Loucy (cell line): Measurements from ENCODE around the gene DDIT3.

Source experiments
- CTCF ChIP-seq: fragments of 200-600 bp; sonication (generic); conservative IDR thresholded peaks from 2 replicates; pipeline ENCODE4 v1.5.1; 2014; ENCODE audit warnings: mild to moderate bottlenecking, antibody characterized with exemption, low read length
- EZH2phosphoT487 ChIP-seq: fragments of 200-600 bp; IDR thresholded peaks from 2 replicates; pipeline ENCODE4 v1.6.1; 2018; ENCODE audit warnings: antibody characterized with exemption, mild to moderate bottlenecking, moderate library complexity, borderline replicate concordance

GRCh38 chr12:57549909-57550640 lies 29.8 kb upstream of the DDIT3 start, which contains the start of gene KIF5A:
- TF ChIP-seq CTCF (no peak), EZH2phosphoT487 (no peak)
